Measurements from ENCODE around the gene FUZ.

GRCh38 chr19:49782515-49782914 is 30.6 kb downstream of the FUZ start:
- no peak for TF ChIP-seq YY1 (IDR thresholded peaks at IDR 0.05; ENCODE audit: insufficient read depth, insufficient read length)
- no peak for TF ChIP-seq ZNF274 (IDR thresholded peaks at IDR 0.05; ENCODE audit: low read depth, low read length)
- TF ChIP-seq SUZ12 (IDR thresholded peaks at IDR 0.05; ENCODE audit: extremely low read depth, insufficient read depth, insufficient read length) = no peak
